ENCODE data around the gene IL5RA.

DNA sequence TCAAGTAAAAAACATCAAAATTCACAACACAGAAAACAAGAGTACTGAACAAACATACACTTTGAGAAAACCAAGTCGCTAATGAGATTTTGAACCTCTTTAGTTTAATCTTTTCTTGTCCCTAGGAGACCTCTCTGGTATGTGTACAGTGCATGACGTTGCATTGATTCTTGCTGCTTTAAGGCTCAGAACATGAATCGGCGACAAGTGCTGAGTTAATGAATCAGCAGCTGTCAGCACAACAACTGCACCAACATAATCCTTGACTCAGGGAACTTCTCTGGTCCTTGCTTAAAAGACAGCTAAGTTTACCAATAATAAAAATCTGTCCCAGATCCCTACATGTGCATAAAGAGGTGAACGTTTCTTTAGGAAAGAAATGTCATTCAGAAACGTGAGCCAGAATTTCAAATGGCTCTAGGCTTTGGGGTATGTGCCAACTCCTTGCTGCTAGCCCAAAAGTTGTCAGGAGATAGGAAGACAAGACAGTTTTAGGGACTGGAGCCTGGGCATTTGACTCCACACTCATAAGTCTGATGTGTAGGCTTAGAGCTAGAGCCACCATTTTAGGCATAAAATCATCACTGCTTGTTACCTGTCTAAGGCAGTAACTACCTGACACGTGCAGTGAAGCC, 86.9 kb downstream of the IL5RA start:
- TF ChIP-seq REST (IDR thresholded peaks at IDR 0.05; ENCODE audit: low read depth) = no peak
- TF ChIP-seq, protein P1, sequence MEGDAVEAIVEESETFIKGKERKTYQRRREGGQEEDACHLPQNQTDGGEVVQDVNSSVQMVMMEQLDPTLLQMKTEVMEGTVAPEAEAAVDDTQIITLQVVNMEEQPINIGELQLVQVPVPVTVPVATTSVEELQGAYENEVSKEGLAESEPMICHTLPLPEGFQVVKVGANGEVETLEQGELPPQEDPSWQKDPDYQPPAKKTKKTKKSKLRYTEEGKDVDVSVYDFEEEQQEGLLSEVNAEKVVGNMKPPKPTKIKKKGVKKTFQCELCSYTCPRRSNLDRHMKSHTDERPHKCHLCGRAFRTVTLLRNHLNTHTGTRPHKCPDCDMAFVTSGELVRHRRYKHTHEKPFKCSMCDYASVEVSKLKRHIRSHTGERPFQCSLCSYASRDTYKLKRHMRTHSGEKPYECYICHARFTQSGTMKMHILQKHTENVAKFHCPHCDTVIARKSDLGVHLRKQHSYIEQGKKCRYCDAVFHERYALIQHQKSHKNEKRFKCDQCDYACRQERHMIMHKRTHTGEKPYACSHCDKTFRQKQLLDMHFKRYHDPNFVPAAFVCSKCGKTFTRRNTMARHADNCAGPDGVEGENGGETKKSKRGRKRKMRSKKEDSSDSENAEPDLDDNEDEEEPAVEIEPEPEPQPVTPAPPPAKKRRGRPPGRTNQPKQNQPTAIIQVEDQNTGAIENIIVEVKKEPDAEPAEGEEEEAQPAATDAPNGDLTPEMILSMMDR (IDR thresholded peaks at IDR 0.05 in 2 of 3, conservative IDR thresholded peaks at IDR 0.05 in 1 of 3; ENCODE audit: borderline replicate concordance in 1 of 3, insufficient read depth in 1 of 3, low read depth in 2 of 3, low read length in 2 of 3) = no peak
